HG02870 (cell line): ENCODE measurements around the gene VPS11.
A peak's percentile ranks its signal among the peaks of the same experiment; 100 is the strongest.
"Not testable (repeated sequence)": the region's sequence is repeated elsewhere in the genome, so short reads cannot be mapped to it uniquely, and the experiment has no call there.

Source experiments
- ATAC-seq: cut with Tn5 transposase; IDR thresholded peaks from one replicate; pipeline ENCODE4 v1.9.1; 2021; ENCODE audit warnings: mild to moderate bottlenecking, moderate library complexity; ENCODE audit not compliant: unreplicated experiment

Gene VPS11

DNA sequence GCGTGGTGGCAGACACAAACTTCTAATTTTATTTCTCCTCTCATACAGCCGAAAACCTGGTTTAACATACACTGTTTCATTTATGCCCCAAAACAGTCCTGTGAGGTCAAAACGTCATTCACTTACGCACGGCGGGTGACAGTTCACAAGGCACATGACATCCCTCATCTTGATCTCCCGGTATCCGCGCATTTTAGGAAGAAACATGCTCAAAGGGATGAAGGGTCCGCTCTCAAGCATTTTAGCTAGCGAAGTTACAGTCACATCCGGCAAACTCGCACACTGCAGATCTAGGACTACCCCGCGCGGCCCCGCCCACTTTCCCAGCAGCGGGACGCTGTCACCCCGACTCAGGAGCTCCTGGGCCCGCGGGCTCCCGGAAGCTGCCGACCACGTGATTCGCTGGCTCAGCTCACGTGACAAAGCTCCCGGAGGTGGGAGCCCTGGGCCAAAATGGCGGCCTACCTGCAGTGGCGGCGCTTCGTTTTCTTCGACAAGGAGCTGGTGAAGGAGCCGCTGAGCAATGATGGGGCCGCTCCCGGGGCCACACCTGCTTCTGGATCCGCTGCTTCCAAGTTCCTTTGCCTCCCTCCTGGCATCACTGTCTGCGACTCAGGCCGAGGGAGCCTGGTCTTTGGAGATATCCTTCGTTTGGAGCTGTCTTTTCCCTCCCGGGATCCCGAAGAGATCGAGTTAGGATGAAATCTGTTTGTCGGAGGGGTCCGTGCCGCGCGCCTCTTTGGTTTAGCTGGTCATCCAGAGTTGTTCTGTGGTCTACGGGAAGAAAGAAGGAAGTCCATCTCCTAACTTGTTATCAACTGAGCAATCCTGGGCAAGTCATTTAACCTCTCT lies at the start of gene VPS11:
Gene VPS11, plus strand, starts transcription at position 448 of the 852 bp plus-strand sequence. Its CDS starts 6 bp downstream, at position 454.
- ATAC-seq: peak; percentile 92

DNA sequence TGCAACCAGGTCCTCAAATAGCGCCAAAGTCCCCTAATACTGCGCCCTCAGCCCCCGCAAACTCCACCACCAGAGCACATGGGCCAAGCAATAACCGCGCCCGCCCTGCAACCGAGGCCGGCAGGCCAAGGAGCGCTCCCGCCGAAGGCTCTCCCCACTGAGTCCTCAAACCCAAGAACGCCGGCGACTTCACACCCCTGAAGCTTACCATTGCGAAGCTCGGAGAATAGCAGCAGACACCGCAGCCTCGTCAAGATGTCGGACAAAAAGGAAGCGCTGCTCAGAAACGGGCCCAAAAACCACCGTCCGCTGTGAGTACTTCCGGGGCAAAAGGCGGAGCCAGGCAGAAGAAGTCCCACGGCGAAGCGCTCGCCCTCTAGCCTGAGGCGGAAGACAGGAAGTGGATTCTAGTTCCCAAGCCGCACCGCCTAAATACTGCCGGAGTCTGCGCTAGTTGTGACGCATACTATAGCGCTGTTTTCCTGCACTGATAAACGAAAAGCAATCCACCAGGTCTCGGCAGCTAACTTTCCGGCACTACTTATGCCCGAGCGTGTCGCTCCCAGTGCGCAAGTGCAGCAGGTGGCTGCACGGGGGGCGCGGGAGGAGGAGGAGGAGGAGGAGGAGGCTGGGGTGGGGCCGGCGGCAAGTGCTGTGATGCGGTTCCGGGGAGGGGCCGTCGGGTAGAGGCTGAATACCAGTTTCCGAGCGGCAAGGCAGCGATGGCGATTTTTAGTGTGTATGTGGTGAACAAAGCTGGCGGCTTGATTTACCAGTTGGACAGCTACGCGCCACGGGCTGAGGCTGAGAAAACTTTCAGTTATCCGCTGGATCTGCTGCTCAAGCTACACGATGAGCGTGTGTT lies 49.3 kb upstream of the VPS11 start, which contains the start of the genes RPS25 and TRAPPC4:
Gene RPS25, minus strand, starts transcription at position 270 of the 865 bp plus-strand sequence. Its CDS starts 59 bp downstream, at position 211.
Gene TRAPPC4, plus strand, starts transcription at position 693 of the 865 bp plus-strand sequence. Its CDS starts 30 bp downstream, at position 723.
- peak; percentile 86 for ATAC-seq

GRCh38 chr11:119019996-119020395 lies 47.6 kb upstream of the VPS11 start:
- ATAC-seq: no peak

DNA sequence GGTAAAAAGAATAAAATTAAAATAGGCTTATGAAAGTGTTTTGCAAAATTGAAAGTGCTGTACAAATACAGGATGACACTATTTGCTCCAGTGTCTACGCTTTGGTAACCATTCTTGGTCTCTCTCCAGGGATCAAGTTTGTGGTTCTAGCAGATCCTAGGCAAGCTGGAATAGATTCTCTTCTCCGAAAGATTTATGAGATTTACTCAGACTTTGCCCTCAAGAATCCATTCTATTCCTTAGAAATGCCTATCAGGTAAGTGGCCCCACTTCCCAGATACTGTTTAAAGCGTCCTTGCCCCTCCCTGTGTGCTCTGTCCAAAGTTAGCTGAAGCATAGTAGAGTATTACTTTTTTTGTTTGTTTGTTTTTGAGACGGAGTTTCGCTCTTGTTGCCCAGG lies 46.0 kb upstream of the VPS11 start:
- ATAC-seq: no peak

- no peak for ATAC-seq
Measured at GRCh38 chr11:119023741-119024140, 43.9 kb upstream of the VPS11 start.

DNA sequence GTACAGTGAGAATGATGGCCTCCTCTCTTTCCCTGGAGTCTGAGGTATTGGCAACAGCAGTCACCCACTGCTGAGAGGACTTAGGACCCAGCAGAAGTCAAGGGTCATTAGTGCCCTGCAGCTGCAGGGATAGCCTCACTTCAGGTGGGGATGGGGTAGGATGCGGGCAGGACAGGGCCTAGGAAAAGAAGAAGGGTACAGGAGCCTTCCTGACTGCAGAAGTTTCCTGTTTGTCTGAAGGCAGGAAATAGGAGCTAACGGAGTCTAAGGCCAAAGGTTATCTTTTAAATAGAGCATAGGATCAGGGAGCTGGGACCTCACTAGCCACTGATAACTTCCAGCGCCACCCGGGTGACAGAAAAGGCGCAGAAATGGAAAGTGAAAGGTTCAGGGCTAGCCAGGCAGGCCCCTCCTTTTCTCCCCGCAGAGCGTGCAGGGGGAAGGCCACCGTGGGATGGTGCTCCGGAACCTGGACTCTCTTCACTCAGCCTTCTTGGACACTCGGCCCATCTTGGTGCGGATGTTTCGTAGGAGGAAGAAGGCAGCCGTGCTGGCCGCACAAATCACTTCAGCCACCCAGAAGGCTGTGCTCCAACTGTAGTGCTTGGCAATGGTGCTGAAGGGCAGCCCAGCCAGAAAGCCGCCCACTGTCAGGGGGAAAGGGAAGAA lies 43.1 kb upstream of the VPS11 start:
- no peak for ATAC-seq

GRCh38 chr11:119025099-119025473 lies 42.5 kb upstream of the VPS11 start:
- ATAC-seq: no peak

DNA sequence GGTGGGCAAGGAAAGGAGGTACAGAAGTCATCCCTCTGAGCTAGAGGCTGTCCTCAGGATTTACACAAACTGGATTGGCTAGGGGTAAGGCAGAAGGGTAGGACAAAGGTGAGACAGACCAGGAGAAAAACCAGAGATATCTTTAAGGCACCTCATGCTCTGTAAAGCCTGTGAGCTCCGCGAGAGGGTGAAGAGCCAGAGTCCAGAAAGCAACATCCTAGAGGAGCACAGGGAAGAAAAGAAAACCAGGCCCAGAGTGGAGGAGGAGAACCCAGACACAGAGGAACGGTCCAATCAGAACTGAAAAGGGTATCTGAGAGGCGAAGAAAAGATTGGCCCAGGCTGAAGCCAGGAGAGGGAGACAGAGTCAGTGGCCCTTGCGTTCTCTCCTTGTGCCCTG lies 42.1 kb upstream of the VPS11 start:
- ATAC-seq: no peak

- no peak for ATAC-seq
Measured at GRCh38 chr11:119025978-119026766, 41.4 kb upstream of the VPS11 start.

DNA sequence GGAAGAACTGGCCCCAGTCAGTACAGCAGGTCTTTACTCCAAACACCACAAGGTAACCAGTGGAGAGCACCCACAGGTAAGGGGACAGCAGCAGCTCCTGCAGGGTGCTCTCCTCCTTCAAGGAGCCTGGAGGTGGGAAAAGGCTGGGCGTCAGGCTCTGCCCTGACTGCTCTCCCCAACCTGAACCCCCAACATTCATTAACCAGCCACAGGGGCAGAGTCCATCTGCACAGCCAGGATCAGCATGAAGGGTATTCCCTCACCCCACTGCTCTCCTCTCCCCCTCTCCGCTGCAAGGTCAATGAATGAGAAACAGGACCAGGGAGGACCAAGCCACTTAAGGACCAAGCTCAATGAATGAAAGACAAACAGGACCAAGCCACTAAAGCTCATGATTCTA lies 40.6 kb upstream of the VPS11 start:
- no peak for ATAC-seq

- no peak for ATAC-seq
Measured at GRCh38 chr11:119027561-119028345, 39.9 kb upstream of the VPS11 start.

GRCh38 chr11:119028346-119029068 lies 39.1 kb upstream of the VPS11 start:
- ATAC-seq: no peak

DNA sequence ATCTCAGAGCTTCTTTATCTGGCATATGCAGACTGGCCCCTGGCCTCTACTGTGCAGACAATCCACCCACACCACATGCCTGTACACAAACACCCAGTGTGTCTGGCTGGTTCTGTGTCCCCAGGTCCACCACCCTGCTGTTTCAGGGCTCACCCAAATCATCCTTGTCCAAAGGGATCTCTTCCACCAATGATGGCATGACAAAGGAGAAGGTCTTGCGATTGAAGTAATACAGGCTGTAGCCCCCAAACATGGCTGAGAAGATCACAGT lies 38.6 kb upstream of the VPS11 start:
- ATAC-seq: no peak

DNA sequence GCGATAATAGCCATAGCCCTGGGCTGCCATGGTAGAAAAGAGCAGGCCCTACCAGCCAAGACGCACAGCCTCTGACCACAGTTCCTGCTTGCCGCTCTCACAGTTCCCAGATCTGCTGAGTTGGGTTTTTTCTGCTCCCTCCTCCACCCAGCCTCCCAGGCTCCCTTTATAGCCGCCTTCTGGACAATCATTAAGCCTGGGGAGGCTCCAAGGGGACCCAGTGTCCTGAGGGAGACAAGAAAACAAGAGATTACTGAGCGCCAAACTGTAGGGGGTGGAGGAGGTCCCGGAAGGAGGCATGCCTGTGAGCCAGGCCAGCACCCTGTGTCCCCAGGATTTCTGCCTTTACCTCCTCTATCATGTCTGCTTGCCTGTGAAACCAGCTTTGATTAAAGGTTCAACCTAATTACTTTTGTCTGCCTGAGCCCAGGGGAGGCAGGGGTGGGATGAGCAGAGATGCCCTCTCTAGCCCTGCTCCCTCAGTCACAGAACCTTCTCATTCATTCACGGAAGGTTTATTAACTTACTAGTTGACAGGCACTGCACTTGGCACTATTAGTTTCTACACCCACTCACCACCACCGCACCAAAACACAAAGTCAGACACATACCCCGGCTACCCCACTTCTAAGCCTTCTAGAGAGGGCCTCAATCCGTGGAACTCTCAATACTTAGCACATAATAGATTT lies 38.1 kb upstream of the VPS11 start:
- ATAC-seq: peak; percentile 13

GRCh38 chr11:119030029-119030328 lies 37.6 kb upstream of the VPS11 start:
- peak; percentile 16 for ATAC-seq

DNA sequence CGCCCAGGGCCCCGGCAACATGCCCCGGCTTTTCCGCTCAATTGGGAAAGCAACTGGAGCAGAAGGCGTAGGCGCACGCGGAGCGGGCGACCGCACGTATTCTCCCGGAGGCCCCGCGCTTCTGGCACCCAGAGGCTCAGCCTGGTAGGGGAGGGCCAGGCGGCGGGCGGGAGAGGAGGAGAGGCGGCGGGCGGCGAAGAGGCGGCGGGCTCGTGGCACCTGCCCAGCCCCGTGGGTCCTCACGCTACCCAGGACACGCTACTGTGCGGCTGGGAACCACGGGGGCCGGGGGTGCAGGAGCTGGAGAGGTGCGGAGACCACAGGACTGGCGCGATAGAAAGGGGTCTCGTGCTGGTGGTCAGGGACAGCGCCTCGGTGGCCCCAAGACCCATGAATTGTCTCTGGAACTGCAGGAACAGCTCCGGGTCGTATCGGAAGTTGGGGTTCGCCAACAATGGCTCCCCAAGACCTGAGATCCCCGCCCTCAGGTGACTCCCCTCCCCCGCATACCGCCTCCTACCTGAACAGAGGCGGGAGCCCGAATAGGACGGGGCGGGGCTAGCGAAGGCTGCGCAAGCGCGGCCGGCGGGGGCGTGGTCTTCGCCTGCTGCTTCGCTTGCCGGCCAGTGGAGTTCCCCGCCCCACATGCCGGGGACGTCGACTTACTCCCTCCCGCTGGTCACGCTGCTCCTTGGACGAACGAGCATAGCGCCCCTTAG lies 37.1 kb upstream of the VPS11 start, which contains the start of gene SLC37A4:
Gene SLC37A4, minus strand, starts transcription at position 549 of the 719 bp plus-strand sequence.
- ATAC-seq: peak; percentile 88

DNA sequence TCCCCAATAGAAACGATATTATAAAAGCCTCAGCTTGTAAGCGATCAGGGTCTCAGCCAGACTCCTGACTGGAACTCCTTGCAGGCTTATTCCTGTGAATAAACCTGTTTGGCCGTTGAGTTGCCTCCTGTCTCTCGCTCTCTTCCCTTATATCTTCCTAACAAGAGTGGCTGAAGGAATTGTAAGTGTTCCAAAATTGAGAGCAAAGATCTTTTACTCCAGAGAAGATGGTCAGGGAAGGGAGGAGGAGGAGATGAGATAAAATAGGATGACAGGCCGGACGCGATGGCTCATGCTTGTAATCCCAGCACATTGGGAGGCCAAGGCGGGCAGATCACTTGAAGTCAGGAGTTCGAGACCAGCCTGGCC lies 35.7 kb upstream of the VPS11 start:
- ATAC-seq: no peak

GRCh38 chr11:119033421-119033820 lies 34.2 kb upstream of the VPS11 start:
- not testable (repeated sequence) for ATAC-seq
